Caco-2 (cell line): ENCODE data around the gene SYTL1. TPM values are rescaled to one million over a fixed set of nuclear protein-coding genes. Genes with fewer than 3 reads are reported as not detected.
A peak's percentile ranks its signal among the peaks of the same experiment; 100 is the strongest.

Experiments used
- BruUV-seq: library from RNA; stranded (reverse); fragments of 400-500 nt; replicated peaks from 2 replicates; lab custom pipeline; 2021; lab: Mats Ljungman, UMichigan
- CTCF ChIA-PET: fragments of 300-600 bp; sonication (Branson Sonifier 250); formaldehyde crosslinking; loops from one replicate; lab custom pipeline; 2022; ENCODE audit warnings: antibody characterized with exemption; lab: Charles Lee
- POLR2A ChIA-PET: fragments of 300-600 bp; sonication (Branson Sonifier 250); formaldehyde crosslinking; loops from one replicate; lab custom pipeline; 2022; ENCODE audit warnings: antibody characterized with exemption; lab: Charles Lee
- DNase-seq, 2 experiments: peaks; one replicate each; pipeline versions ENCODE4 v3.0.0 to v3.0.0-alpha.2; 2020 to 2022
- H3K27me3 ChIP-seq: replicated peaks from 2 replicates; pipeline ENCODE4 v1.6.0; 2011; ENCODE audit warnings: low read length; ENCODE audit not compliant: control insufficient read depth, insufficient read depth
- H3K36me3 ChIP-seq: 2 replicates; pipeline ENCODE4 v1.5.1; 2011; ENCODE audit warnings: low read length; ENCODE audit not compliant: control insufficient read depth, insufficient read depth
- H3K4me1 ChIP-seq: fragments of 250-450 bp; sonication (Bioruptor Pico); 2 replicates; pipeline ENCODE4 v1.5.1; 2020; ENCODE audit warnings: mild to moderate bottlenecking
- H3K4me3 ChIP-seq: 2 replicates; pipeline ENCODE4 v1.5.1; 2011; ENCODE audit warnings: low read depth, mild to moderate bottlenecking, control low read depth, low read length
- H3K9me3 ChIP-seq: fragments of 250-450 bp; sonication (Bioruptor Pico); 2 replicates; pipeline ENCODE4 v1.5.1; 2020; ENCODE audit warnings: mild to moderate bottlenecking, moderate library complexity
- H3K27ac Mint-ChIP-seq: one replicate; pipeline ENCODE4 v1.8.0; 2022; ENCODE audit warnings: mixed read lengths; ENCODE audit not compliant: unreplicated experiment
- H3K27me3 Mint-ChIP-seq: one replicate; pipeline ENCODE4 v1.8.0; 2022; ENCODE audit warnings: mixed read lengths; ENCODE audit not compliant: insufficient read depth, unreplicated experiment
- H3K36me3 Mint-ChIP-seq: one replicate; pipeline ENCODE4 v1.8.0; 2022; ENCODE audit warnings: mild to moderate bottlenecking, mixed read lengths; ENCODE audit not compliant: insufficient read depth, unreplicated experiment
- H3K4me1 Mint-ChIP-seq: one replicate; pipeline ENCODE4 v1.8.0; 2022; ENCODE audit warnings: low read depth, mixed read lengths; ENCODE audit not compliant: unreplicated experiment
- H3K4me3 Mint-ChIP-seq: one replicate; pipeline ENCODE4 v1.8.0; 2022; ENCODE audit warnings: mild to moderate bottlenecking, moderate library complexity, mixed read lengths; ENCODE audit not compliant: unreplicated experiment
- H3K9me3 Mint-ChIP-seq: one replicate; pipeline ENCODE4 v1.8.0; 2022; ENCODE audit warnings: mixed read lengths; ENCODE audit not compliant: unreplicated experiment
- intact Hi-C: fragments of 100-400 bp; cut with micrococcal nuclease; formaldehyde crosslinking; loops from one replicate; pipeline ENCODE4 v1.10.0; 2022; ENCODE audit not compliant: unreplicated experiment
- total RNA-seq: library from RNA; stranded (reverse); gene quantifications from 2 replicates; pipeline ENCODE4 v1.2.3, GENCODE V29; 2022
- TF ChIP-seq, protein P1 (sequence below), 2 experiments: fragments of 200-600 bp in 1 of 2; IDR thresholded peaks; 1 replicate in 1 of 2; 2 replicates in 1 of 2; pipeline versions ENCODE4 v1.5.1 to v1.8.0; 2011 to 2022; ENCODE audit warnings: antibody characterized with exemption in 1 of 2, control low read depth in 1 of 2, inconsistent platforms in 1 of 2, low read depth in 1 of 2, low read length in 1 of 2, mild to moderate bottlenecking in 1 of 2, moderate library complexity in 1 of 2; ENCODE audit not compliant: insufficient read depth in 1 of 2, severe bottlenecking in 1 of 2, unreplicated experiment in 1 of 2

The SYTL1 gene
- total RNA-seq, 1 experiment from 2014 or later = 11.0 TPM

DNA sequence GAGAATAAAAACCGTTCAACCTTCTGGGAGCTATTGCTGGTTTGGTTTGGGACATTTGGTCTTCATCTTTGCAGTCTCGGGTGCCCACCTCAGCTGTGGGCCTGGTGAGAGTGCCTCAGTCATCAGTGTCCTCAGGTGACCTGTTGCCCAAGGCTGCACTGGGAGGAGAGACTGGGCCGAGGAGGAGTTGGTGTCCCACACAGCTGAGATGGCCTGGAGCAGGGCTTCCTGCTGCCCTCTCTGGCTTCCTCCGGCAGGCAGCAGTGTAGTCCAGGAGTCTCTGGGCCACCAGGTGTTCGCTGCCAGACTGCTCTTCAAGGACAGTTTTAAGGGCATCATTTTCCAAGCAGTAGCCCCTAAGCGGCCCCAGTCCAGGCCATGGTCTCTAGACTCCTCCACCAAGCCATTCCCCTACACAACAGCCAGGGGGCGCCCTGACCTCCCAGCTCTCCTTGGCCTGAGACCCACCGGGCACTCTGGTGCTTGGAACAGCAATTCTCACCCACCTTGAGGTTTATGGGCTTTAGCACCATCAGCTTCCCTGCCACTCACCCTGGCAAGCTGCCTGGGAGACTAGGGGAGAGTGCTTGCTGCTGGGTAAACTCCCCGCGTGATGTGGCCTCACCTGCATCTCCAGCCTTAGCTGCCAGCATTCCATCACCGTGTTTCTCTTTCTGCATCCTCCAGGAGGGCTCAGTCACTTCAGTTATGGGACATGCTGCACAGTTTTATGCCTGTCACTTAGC is 9.1 kb upstream of the SYTL1 start:
- H3K4me1 ChIP-seq = no peaks in the 10 kb centered on the region
- no peak overlapping the region for H3K4me3 ChIP-seq
- Mint-ChIP-seq H3K27ac (no peak overlapping the region), H3K36me3 (peaks cover 60% of the 10 kb centered on the region), H3K4me3 (no peak overlapping the region), H3K27me3 (no peaks in the 10 kb centered on the region), H3K9me3 (no peaks in the 10 kb centered on the region), H3K4me1 (no peaks in the 10 kb centered on the region)
- intact Hi-C loops = no loop called here
- ChIA-PET POLR2A (no interaction called here), CTCF (interaction anchor here (0.5 to 2.3 kb wide), 10 partner anchors 13 to 419 kb away, joined by 3 to 16 read pairs (median 3); partner anchors contain the start of genes MAP3K6 and NR0B2)
- no peaks in the 10 kb centered on the region for H3K27me3 ChIP-seq
- no peaks in the 10 kb centered on the region for H3K9me3 ChIP-seq
- H3K36me3 ChIP-seq = peaks cover 1% of the 10 kb centered on the region
- TF ChIP-seq, protein P1, sequence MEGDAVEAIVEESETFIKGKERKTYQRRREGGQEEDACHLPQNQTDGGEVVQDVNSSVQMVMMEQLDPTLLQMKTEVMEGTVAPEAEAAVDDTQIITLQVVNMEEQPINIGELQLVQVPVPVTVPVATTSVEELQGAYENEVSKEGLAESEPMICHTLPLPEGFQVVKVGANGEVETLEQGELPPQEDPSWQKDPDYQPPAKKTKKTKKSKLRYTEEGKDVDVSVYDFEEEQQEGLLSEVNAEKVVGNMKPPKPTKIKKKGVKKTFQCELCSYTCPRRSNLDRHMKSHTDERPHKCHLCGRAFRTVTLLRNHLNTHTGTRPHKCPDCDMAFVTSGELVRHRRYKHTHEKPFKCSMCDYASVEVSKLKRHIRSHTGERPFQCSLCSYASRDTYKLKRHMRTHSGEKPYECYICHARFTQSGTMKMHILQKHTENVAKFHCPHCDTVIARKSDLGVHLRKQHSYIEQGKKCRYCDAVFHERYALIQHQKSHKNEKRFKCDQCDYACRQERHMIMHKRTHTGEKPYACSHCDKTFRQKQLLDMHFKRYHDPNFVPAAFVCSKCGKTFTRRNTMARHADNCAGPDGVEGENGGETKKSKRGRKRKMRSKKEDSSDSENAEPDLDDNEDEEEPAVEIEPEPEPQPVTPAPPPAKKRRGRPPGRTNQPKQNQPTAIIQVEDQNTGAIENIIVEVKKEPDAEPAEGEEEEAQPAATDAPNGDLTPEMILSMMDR (IDR thresholded peaks at IDR 0.05; ENCODE audit: insufficient read depth in 1 of 2, low read depth in 1 of 2, low read length in 1 of 2, severe bottlenecking in 1 of 2, unreplicated experiment in 1 of 2) = peak; percentile 60 to 69
- peak in 1 of 2 experiments; percentile 49 for DNase-seq
- BruUV-seq = no TSS peak

DNA sequence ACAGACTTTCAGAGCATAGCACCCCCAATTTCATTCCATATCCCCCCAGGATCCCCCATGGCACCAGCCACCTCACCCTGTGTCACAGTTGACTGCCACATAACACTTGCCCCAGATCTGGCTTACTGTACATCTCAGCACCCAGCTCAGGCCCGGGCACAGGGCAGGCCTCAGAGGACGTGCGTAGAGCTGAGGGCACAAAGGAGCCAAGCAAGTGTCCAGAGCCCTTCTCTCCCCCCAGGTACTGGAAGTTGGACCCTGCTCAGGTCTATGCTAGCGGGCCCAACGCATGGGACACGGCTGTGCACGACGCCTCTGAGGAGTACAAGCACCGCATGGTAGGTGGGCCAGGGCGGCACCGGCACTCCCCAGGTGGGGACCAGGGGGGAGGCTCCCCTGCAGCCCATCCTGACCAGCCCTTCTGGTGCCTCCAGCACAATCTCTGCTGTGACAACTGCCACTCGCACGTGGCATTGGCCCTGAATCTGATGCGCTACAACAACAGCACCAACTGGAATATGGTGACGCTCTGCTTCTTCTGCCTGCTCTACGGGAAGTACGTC is 8.0 kb upstream of the SYTL1 start:
- Histone ChIP-seq H3K4me1 (no peaks in the 10 kb centered on the region), H3K27me3 (no peaks in the 10 kb centered on the region), H3K9me3 (no peaks in the 10 kb centered on the region), H3K36me3 (peaks cover 1% of the 10 kb centered on the region; the same call in 1 of the 2 replicates), H3K4me3 (no peak overlapping the region)
- Mint-ChIP-seq H3K36me3 (peaks cover 52% of the 10 kb centered on the region), H3K4me1 (peaks cover 2% of the 10 kb centered on the region), H3K27ac (no peak overlapping the region), H3K27me3 (no peaks in the 10 kb centered on the region), H3K9me3 (no peaks in the 10 kb centered on the region), H3K4me3 (no peak overlapping the region)
- DNase-seq = no peak
- TF ChIP-seq, protein P1 (IDR thresholded peaks at IDR 0.05; ENCODE audit: insufficient read depth in 1 of 2, low read depth in 1 of 2, low read length in 1 of 2, severe bottlenecking in 1 of 2, unreplicated experiment in 1 of 2) = no peak
- no TSS peak for BruUV-seq
- ChIA-PET POLR2A (no interaction called here), CTCF (interaction anchor here (2.3 kb wide), 1 partner anchor 32 kb away, joined by 16 read pairs; the partner anchor contains the start of gene MAP3K6)
- intact Hi-C loops = no loop called here

DNA sequence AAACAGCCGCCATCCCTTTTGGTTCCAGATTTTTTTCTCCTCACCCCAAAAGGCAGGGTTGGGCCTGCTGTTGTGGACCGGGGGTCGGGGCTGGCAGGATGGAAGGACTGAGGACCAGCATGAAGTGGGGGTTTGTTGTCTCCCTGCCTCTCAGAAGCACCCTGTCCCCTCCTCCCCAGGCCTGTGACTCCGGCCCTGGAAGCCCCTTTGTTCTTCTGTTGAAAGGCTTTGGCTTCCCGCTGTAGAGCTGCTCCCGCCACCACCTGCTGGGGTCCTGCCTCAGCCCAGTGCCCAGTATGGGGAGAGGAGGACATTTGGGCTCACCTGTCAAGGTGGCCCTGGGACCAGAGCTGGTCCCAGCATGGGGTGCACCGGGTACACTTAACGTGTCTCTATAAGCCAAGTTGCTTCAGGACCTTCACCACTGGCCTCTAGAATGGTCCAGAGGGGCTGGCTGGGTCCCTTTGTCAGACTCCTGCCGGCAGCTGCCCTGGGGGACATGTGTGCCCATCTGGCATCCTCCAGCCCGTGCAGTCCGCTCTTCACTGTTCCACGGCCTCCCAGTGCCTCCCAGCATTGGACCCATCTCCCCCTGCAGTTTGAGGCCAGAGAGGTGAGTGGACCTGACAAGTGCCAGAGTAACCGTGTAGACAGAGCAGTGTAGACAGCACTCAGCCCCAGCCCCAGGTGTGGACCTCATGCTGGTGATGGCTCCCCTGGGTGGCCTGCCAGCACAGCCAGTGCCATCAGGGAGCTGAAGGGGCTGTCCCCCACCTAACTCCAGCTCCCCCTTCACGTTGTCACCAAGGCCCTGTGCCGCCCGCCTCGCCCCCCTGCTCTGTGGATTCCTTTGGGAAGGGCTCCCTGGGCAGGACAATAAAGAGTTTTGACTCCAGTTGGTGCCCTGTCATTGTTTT is 6.1 kb upstream of the SYTL1 start:
- Mint-ChIP-seq H3K27me3 (no peaks in the 10 kb centered on the region), H3K36me3 (peaks cover 46% of the 10 kb centered on the region), H3K9me3 (no peaks in the 10 kb centered on the region), H3K4me1 (peaks cover 12% of the 10 kb centered on the region), H3K4me3 (no peak overlapping the region), H3K27ac (no peak overlapping the region)
- no TSS peak for BruUV-seq
- Histone ChIP-seq H3K27me3 (no peaks in the 10 kb centered on the region), H3K4me3 (no peak overlapping the region), H3K36me3 (peaks cover 1% of the 10 kb centered on the region; the same call in 1 of the 2 replicates), H3K4me1 (0 out of 2 replicates have a peak, but pooled peaks cover 2% of the 10 kb centered on the region), H3K9me3 (no peaks in the 10 kb centered on the region)
- DNase-seq = no peak
- intact Hi-C loops = no loop called here
- CTCF ChIA-PET = no interaction called here
- POLR2A ChIA-PET = no interaction called here
- TF ChIP-seq, protein P1 (IDR thresholded peaks at IDR 0.05; ENCODE audit: insufficient read depth in 1 of 2, low read depth in 1 of 2, low read length in 1 of 2, severe bottlenecking in 1 of 2, unreplicated experiment in 1 of 2) = no peak
